ENCODE measurements around the gene ZNF789.

ZNF789 gene

DNA sequence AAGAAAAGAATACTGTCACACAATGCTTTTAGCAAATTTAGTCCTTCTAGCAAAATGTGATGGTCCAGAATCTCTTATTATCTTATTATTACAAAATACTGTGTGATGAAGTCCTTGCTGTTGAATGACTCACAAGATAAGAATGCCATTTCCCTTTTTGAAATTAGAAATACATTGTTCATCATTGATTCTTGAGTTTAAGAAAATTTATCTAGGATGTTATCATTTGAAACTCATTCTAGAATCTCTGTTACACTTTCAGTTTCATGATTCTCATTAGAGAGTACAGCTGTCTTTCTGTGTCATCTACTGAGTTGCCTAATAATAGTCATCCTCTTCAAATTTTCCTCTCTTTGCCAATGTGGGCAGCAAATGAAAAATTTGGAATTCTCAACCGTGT is 41.4 kb downstream of the ZNF789 start:
- DNase-seq: no peak

GRCh38 chr7:99521399-99521798 is 48.7 kb downstream of the ZNF789 start:
- DNase-seq: no peak

DNA sequence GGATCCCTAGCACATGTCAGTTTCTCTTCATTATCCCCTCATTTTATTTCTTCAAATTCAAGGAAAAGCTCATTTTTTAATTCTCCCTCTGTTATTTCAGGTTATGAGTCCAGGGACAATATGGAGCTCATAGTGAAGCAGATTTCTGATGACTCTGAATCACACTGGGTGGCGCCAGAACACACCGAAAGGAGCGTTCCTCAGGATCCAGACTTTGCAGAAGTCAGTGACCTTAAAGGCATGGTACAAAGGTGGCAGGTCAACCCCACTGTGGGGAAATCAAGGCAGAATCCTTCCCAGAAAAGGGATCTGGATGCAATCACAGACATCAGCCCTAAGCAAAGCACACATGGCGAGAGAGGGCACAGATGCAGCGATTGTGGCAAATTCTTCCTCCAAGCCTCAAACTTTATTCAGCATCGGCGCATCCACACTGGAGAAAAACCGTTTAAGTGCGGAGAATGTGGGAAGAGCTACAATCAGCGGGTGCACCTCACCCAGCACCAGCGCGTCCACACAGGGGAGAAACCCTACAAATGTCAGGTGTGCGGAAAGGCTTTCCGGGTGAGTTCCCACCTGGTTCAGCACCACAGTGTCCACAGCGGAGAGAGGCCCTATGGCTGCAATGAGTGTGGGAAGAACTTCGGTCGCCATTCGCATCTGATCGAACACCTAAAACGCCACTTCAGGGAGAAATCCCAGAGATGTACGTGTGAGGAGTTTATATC is 53.2 kb downstream of the ZNF789 start:
- no peak for DNase-seq

GRCh38 chr7:99531354-99531765 is 58.7 kb downstream of the ZNF789 start:
- no peak for DNase-seq

DNA sequence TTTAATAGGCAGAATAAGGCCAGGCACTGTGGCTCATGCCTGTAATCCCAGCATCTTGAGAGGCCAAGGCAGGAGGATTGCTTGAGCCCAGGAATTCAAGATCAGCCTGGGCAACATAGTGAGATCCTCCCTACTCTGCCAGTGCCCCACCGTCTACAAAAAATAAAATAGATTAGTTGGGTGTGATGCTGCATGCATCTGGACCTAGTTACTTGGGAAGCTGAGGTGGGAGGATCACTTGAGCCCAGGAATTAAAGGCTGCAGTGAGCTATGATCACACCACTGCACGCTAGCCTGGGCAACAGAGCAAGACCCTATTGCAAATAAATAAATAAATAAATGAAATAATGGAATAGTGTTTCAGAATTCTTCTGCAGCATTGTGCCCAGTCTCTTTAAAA is 63.0 kb downstream of the ZNF789 start:
- DNase-seq: no peak

Measured in NCI-H2029 (cell line).